ENCODE results near the gene PCDHGA1.

Gene PCDHGA1

GRCh38 chr5:141529873-141530272, 199.6 kb downstream of the PCDHGA1 start:
- DNase-seq (ENCODE audit: low read depth in 2 of 2): no peak

- DNase-seq (ENCODE audit: low read depth in 2 of 2): no peak
Measured at GRCh38 chr5:141532726-141533125, 202.4 kb downstream of the PCDHGA1 start.

- no peak for DNase-seq (ENCODE audit: low read depth in 2 of 2)
Measured at GRCh38 chr5:141533897-141534296, 203.6 kb downstream of the PCDHGA1 start.

- no peak for DNase-seq (ENCODE audit: low read depth in 2 of 2)
Measured at GRCh38 chr5:141534492-141535213, 204.3 kb downstream of the PCDHGA1 start.

- DNase-seq (ENCODE audit: low read depth in 2 of 2): no peak
Measured at GRCh38 chr5:141543053-141543452, 212.7 kb downstream of the PCDHGA1 start.

GRCh38 chr5:141547488-141547887, 217.2 kb downstream of the PCDHGA1 start:
- no peak for DNase-seq (ENCODE audit: low read depth in 2 of 2)

- DNase-seq (ENCODE audit: low read depth in 2 of 2): no peak
Measured at GRCh38 chr5:141547921-141548320, 217.6 kb downstream of the PCDHGA1 start.

- DNase-seq (ENCODE audit: low read depth in 2 of 2): peak; percentile 26 to 60
Measured at GRCh38 chr5:141557681-141558136, 227.4 kb downstream of the PCDHGA1 start.

GRCh38 chr5:141558150-141558549, 227.8 kb downstream of the PCDHGA1 start:
- no peak for DNase-seq (ENCODE audit: low read depth in 2 of 2)

GRCh38 chr5:141559461-141559860, 229.1 kb downstream of the PCDHGA1 start:
- no peak for DNase-seq (ENCODE audit: low read depth in 2 of 2)

GRCh38 chr5:141560151-141560550, 229.8 kb downstream of the PCDHGA1 start:
- DNase-seq (ENCODE audit: low read depth in 2 of 2): no peak

- DNase-seq (ENCODE audit: low read depth in 2 of 2): no peak
Measured at GRCh38 chr5:141560725-141561483, 230.6 kb downstream of the PCDHGA1 start.

Data from stimulated activated CD8-positive, alpha-beta memory T cell treated with anti-CD3 and anti-CD28 coated beads, Interleukin-7, amount 100 ng/mL, for 1 hour (primary cell).